SK-N-SH (cell line): ENCODE results near the gene WIPF3.

Experiments
- FOXM1 ChIP-seq: IDR thresholded peaks from 2 replicates; pipeline ENCODE4 v1.4.0; 2012; ENCODE audit warnings: low read depth, mild to moderate bottlenecking
- JUND ChIP-seq: IDR thresholded peaks from 2 replicates; pipeline ENCODE4 v1.4.0; 2012
- SIN3A ChIP-seq: IDR thresholded peaks from 2 replicates; pipeline ENCODE4 v1.6.1; 2012; ENCODE audit warnings: low read depth, mild to moderate bottlenecking, low read length, moderate library complexity, borderline replicate concordance
- TCF12 ChIP-seq: IDR thresholded peaks from 2 replicates; pipeline ENCODE4 v1.4.0; 2012
- TF ChIP-seq, protein P1 (sequence below): IDR thresholded peaks from 2 replicates; pipeline ENCODE4; 2012
- TF ChIP-seq, protein P2 (sequence below): fragments of 200-600 bp; sonication (generic); IDR thresholded peaks from 2 replicates; pipeline ENCODE4 v1.6.1; 2017; ENCODE audit warnings: antibody characterized with exemption, mild to moderate bottlenecking, moderate library complexity
- TF ChIP-seq, protein P3 (sequence below): IDR thresholded peaks from 2 replicates; pipeline ENCODE4 v1.4.0; 2012; ENCODE audit warnings: low read depth, borderline replicate concordance

GRCh38 chr7:29771081-29771816 is 35.1 kb upstream of the WIPF3 start:
- TF ChIP-seq, protein P1, sequence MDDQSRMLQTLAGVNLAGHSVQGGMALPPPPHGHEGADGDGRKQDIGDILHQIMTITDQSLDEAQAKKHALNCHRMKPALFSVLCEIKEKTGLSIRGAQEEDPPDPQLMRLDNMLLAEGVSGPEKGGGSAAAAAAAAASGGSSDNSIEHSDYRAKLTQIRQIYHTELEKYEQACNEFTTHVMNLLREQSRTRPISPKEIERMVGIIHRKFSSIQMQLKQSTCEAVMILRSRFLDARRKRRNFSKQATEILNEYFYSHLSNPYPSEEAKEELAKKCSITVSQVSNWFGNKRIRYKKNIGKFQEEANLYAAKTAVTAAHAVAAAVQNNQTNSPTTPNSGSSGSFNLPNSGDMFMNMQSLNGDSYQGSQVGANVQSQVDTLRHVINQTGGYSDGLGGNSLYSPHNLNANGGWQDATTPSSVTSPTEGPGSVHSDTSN = no peak
- TF ChIP-seq, protein P2, sequence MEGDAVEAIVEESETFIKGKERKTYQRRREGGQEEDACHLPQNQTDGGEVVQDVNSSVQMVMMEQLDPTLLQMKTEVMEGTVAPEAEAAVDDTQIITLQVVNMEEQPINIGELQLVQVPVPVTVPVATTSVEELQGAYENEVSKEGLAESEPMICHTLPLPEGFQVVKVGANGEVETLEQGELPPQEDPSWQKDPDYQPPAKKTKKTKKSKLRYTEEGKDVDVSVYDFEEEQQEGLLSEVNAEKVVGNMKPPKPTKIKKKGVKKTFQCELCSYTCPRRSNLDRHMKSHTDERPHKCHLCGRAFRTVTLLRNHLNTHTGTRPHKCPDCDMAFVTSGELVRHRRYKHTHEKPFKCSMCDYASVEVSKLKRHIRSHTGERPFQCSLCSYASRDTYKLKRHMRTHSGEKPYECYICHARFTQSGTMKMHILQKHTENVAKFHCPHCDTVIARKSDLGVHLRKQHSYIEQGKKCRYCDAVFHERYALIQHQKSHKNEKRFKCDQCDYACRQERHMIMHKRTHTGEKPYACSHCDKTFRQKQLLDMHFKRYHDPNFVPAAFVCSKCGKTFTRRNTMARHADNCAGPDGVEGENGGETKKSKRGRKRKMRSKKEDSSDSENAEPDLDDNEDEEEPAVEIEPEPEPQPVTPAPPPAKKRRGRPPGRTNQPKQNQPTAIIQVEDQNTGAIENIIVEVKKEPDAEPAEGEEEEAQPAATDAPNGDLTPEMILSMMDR = no peak
- TF ChIP-seq TCF12 = no peak
- TF ChIP-seq, protein P3, sequence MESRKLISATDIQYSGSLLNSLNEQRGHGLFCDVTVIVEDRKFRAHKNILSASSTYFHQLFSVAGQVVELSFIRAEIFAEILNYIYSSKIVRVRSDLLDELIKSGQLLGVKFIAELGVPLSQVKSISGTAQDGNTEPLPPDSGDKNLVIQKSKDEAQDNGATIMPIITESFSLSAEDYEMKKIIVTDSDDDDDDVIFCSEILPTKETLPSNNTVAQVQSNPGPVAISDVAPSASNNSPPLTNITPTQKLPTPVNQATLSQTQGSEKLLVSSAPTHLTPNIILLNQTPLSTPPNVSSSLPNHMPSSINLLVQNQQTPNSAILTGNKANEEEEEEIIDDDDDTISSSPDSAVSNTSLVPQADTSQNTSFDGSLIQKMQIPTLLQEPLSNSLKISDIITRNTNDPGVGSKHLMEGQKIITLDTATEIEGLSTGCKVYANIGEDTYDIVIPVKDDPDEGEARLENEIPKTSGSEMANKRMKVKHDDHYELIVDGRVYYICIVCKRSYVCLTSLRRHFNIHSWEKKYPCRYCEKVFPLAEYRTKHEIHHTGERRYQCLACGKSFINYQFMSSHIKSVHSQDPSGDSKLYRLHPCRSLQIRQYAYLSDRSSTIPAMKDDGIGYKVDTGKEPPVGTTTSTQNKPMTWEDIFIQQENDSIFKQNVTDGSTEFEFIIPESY = no peak
- no peak for TF ChIP-seq SIN3A
- TF ChIP-seq FOXM1 = no peak
- no peak for TF ChIP-seq JUND
